Transverse colon (tissue), 4 donors: Measurements from ENCODE around the gene RPTN. TPM values are rescaled to one million over a fixed set of nuclear protein-coding genes. Genes with fewer than 3 reads are reported as not detected.

ENCODE experiments used
- DNase-seq: peaks from one replicate; pipeline ENCODE4 v3.0.0-alpha.2; 2019
- H3K27ac ChIP-seq, 4 donors: fragments of 200-600 bp; sonication (generic); 2 replicates each; pipeline ENCODE4 v1.5.1; 2016 to 2018; ENCODE audit warnings: inconsistent platforms in 4 of 4
- H3K27me3 ChIP-seq: fragments of 200-600 bp; sonication (generic); 2 replicates; pipeline ENCODE4 v1.5.1; 2017; ENCODE audit warnings: inconsistent platforms
- H3K36me3 ChIP-seq, 4 donors: fragments of 200-600 bp; sonication (generic); 2 replicates each; pipeline ENCODE4 v1.5.1; 2017 to 2019; ENCODE audit warnings: inconsistent platforms in 4 of 4
- H3K4me1 ChIP-seq, 4 donors: fragments of 200-600 bp; sonication (generic); 2 replicates each; pipeline ENCODE4 v1.5.1; 2017 to 2020; ENCODE audit warnings: inconsistent platforms in 4 of 4
- H3K4me3 ChIP-seq, 4 donors: fragments of 200-600 bp; sonication (generic); 1 replicate in 1 of 4; 2 replicates in 3 of 4; pipeline versions ENCODE4 v1.5.1 to v1.6.1; 2017 to 2019; ENCODE audit warnings: inconsistent platforms in 4 of 4
- H3K9me3 ChIP-seq, 2 donors: fragments of 200-600 bp; sonication (generic); 2 replicates each; pipeline ENCODE4 v1.5.1; 2017 to 2019; ENCODE audit warnings: inconsistent platforms in 2 of 2
- EP300 ChIP-seq: sonication (generic); formaldehyde crosslinking; IDR thresholded peaks from one replicate; pipeline ENCODE4 v1.6.1; 2017; ENCODE audit warnings: antibody characterized with exemption, low read depth
- POLR2A ChIP-seq: fragments of 450-650 bp; IDR thresholded peaks from one replicate; pipeline ENCODE4 v1.6.1; 2016; ENCODE audit warnings: antibody characterized with exemption, mild to moderate bottlenecking, moderate library complexity
- POLR2AphosphoS5 ChIP-seq, 3 donors: sonication (generic); formaldehyde crosslinking; IDR thresholded peaks; one replicate each; pipeline ENCODE4 v1.6.1; 2016; ENCODE audit warnings: antibody characterized with exemption in 3 of 3
- WGBS, 2 donors: methylation state at CpG; one replicate each; pipeline ENCODE4 v1.1.5; 2018; ENCODE audit warnings: low coverage in 1 of 2; 5-methylcytosine and 5-hydroxymethylcytosine counted together
- in situ Hi-C, 4 donors: fragments of 200-750 bp; cut with MboI; loops; one replicate each; pipeline versions ENCODE4 v1.15.0 to v1.15.1; 2017; ENCODE audit warnings: low sequenced_read_pairs in 3 of 4, low pct_ligation_motif_present in 1 of 4, low pct_unique_long_range_greater_than_20kb in 1 of 4
- intact Hi-C: fragments of 100-400 bp; cut with DNase I; formaldehyde crosslinking; loops from one replicate; pipeline ENCODE4 v1.15.1; 2023; ENCODE audit warnings: low total_unique reads
- total RNA-seq, 4 donors: library from RNA; depleted of rRNA; stranded (reverse); fragments of >200 nt; gene quantifications; one replicate each; pipeline ENCODE4 v1.1.0, GENCODE V29; 2016
- TF ChIP-seq, protein P1 (sequence below), 5 experiments: fragments of 200-600 bp in 3 of 5; fragments of 450-650 bp in 2 of 5; sonication (generic) in 3 of 5; IDR thresholded peaks; 1 replicate in 2 of 5; 2 replicates in 3 of 5; pipeline ENCODE4 v1.5.1; 2016 to 2017; ENCODE audit warnings: antibody characterized with exemption in 5 of 5, inconsistent platforms in 3 of 5, mild to moderate bottlenecking in 2 of 5, moderate library complexity in 1 of 5

Gene RPTN
- total RNA-seq, 4 donors from 2014 or later, result not detected

DNA sequence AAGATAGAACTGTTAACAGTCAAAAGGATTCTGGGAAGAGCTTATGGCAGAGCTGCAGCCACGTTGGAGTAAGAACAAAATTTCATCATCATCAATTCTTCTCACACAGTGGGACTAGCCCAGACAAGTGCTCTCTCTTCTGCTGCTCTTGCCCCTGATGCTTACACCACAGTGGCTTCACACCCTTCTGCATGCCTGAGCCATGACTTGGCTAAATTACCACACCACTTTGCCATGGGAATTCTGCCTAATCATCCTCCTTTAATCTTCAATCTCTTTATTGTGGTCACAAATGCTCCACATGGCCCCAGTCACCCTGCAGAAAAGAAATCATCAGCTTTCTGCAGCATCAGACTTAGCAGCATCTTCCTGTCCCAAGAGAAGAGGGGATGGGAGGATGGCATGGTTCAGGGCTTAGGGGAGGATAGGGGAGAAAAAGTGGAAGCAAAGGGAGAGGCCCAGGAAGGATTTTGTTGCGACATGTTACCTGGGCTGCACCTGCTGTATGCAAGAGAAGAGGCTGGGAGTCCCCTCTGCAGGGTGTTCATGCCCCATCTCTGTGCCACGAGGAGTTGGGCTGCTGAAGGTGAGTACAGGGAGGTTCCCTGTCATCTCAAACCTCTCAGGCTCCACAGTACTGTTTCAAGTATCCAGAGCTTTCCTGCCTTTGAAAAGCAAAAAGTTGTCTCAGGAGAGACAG is 9.0 kb upstream of the RPTN start:
- intact Hi-C loops, result no loop called here
- Histone ChIP-seq H3K27ac (no peak overlapping the region), H3K4me1 (peaks cover 0 to 4% (median 0%) of the 10 kb centered on the region in 4 donors), H3K27me3 (no peaks in the 10 kb centered on the region), H3K4me3 (no peak overlapping the region), H3K9me3 (no peaks in the 10 kb centered on the region), H3K36me3 (no peaks in the 10 kb centered on the region)
- in situ Hi-C loops, result no loop called here
- DNase-seq, result no peak
- WGBS, 2 donors, result 56 to 62% methylated on average over 2 to 3 of the region's 3 CpGs
- TF ChIP-seq POLR2AphosphoS5 (IDR thresholded peaks at IDR 0.05), result no peak
- TF ChIP-seq, protein P1, sequence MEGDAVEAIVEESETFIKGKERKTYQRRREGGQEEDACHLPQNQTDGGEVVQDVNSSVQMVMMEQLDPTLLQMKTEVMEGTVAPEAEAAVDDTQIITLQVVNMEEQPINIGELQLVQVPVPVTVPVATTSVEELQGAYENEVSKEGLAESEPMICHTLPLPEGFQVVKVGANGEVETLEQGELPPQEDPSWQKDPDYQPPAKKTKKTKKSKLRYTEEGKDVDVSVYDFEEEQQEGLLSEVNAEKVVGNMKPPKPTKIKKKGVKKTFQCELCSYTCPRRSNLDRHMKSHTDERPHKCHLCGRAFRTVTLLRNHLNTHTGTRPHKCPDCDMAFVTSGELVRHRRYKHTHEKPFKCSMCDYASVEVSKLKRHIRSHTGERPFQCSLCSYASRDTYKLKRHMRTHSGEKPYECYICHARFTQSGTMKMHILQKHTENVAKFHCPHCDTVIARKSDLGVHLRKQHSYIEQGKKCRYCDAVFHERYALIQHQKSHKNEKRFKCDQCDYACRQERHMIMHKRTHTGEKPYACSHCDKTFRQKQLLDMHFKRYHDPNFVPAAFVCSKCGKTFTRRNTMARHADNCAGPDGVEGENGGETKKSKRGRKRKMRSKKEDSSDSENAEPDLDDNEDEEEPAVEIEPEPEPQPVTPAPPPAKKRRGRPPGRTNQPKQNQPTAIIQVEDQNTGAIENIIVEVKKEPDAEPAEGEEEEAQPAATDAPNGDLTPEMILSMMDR (IDR thresholded peaks at IDR 0.05), result no peak

- TF ChIP-seq, protein P1 (IDR thresholded peaks at IDR 0.05), result no peak
- TF ChIP-seq POLR2A, result no peak
- TF ChIP-seq POLR2AphosphoS5 (IDR thresholded peaks at IDR 0.05), result no peak
- no peak for TF ChIP-seq EP300
- H3K9me3 ChIP-seq, result no peaks in the 10 kb centered on the region
- H3K36me3 ChIP-seq, result no peaks in the 10 kb centered on the region
- 50% methylated on average over 1 of the region's 1 CpG; no CpG with 5 or more reads in 1 of the 2 donors for WGBS, 2 donors
- no peak overlapping the region for H3K4me3 ChIP-seq
- intact Hi-C loops, result no loop called here
- H3K27ac ChIP-seq, result no peak overlapping the region
- in situ Hi-C loops, result no loop called here
- peaks cover 0 to 4% (median 0%) of the 10 kb centered on the region in 4 donors for H3K4me1 ChIP-seq
- no peak for DNase-seq
- H3K27me3 ChIP-seq, result no peaks in the 10 kb centered on the region
Observed at GRCh38 chr1:152166966-152167365, 7.9 kb upstream of the RPTN start.

- no peak overlapping the region for H3K4me3 ChIP-seq
- H3K36me3 ChIP-seq, result no peaks in the 10 kb centered on the region
- 83 to 89% methylated on average over 3 to 4 of the region's 4 CpGs for WGBS, 2 donors
- in situ Hi-C loops (no loop called here), intact Hi-C loops (no loop called here)
- no peaks in the 10 kb centered on the region for H3K27me3 ChIP-seq
- no peaks in the 10 kb centered on the region for H3K9me3 ChIP-seq
- TF ChIP-seq EP300 (no peak), POLR2AphosphoS5 (IDR thresholded peaks at IDR 0.05) (no peak), POLR2A (no peak)
- TF ChIP-seq, protein P1 (IDR thresholded peaks at IDR 0.05), result no peak
- no peak for DNase-seq
- no peak overlapping the region for H3K27ac ChIP-seq
- H3K4me1 ChIP-seq, result peaks cover 0 to 4% (median 0%) of the 10 kb centered on the region in 4 donors
Observed at GRCh38 chr1:152165286-152166077, 6.5 kb upstream of the RPTN start.

DNA sequence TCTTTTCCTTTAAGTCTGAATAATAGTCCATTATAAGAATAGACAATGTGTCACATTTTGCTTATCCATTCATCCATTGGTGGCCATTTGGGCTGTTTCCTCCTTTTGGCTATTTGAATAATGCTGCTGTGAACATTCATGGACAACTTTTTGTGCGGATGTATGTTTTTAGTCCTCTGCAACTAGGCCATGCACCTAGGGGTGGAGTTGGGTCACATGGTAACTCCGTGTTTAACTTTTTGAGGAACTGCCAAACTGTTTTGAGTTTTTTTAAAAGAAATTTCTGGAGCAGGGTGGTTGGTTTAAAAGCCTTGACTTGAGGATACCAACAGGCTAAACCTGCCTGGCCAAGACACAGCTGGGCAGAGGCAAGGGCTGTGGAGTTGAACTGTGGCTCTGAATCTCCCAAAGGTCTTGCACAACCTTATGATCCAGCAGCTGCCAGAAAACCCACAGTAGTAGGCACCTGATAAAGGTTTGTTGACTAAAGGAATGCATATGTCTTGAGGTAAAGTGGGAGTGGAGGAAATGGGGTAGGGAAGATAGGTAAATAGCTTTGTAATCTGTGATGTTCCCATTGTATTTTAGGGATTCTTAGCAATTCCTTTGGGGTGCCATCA is 5.6 kb upstream of the RPTN start:
- no peak for DNase-seq
- Histone ChIP-seq H3K9me3 (no peaks in the 10 kb centered on the region), H3K27ac (no peak overlapping the region), H3K36me3 (no peaks in the 10 kb centered on the region), H3K4me1 (peaks cover 0 to 4% (median 0%) of the 10 kb centered on the region in 4 donors), H3K4me3 (no peak overlapping the region), H3K27me3 (no peaks in the 10 kb centered on the region)
- TF ChIP-seq, protein P1 (IDR thresholded peaks at IDR 0.05), result no peak
- TF ChIP-seq POLR2AphosphoS5 (IDR thresholded peaks at IDR 0.05), result no peak
- TF ChIP-seq EP300, result no peak
- no peak for TF ChIP-seq POLR2A
- 69% methylated on average over 2 of the region's 2 CpGs; no CpG with 5 or more reads in 1 of the 2 donors for WGBS, 2 donors
- intact Hi-C loops (no loop called here), in situ Hi-C loops (no loop called here)
